ENCODE data around the gene BBOF1. TPM values are rescaled to one million over a fixed set of nuclear protein-coding genes. Genes with fewer than 3 reads are reported as not detected.

Gene BBOF1
- 3.5 and 5.8 TPM in 2 replicates for total RNA-seq

DNA sequence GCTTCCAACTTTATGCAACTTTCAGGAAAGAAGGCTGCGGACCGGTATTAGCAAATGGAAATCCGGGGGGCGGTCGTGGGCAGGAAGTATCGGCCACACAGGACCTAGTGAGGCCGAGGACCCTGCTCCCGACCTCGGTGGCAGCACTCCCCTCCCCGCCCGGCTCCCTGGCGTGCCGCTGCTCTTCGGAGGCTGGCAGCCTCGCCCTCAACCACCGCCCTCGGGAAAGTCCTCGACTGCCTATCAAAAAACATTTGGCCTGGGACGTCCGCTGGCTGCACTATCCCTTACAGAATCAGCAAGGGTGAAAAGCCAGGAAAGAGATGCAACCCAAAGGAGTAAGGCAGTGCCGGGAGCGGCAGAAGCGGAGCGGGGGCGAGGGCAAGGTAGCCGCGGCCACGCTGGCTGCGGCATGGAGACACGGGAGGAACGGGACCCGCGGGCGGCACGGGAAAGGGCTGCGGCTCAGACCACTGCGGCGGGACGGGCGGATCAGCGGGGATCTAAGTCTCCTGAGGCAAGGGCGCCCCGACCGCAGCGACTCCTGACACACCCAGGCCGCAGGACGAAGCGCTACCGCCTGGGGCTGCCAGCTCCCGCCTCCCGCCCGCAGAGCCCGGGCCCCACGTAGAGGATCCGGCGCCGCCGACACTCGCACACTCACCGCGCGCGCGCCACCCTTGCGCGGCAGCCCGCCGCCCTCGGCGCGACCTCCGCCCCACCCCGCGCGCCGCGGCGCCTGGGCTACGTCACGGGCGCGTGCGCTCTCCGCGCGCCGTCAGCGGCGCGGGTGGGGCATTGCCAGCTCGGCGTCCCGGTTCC lies at the start of gene BBOF1, which contains the start of gene ENTPD5:
Gene BBOF1, plus strand, starts transcription at position 764 of the 822 bp plus-strand sequence. CDS start 130 bp downstream, outside the sequence.
Gene ENTPD5, minus strand, starts transcription at position 703 of the 822 bp plus-strand sequence. CDS start 31,186 bp downstream, outside the sequence.

DNA sequence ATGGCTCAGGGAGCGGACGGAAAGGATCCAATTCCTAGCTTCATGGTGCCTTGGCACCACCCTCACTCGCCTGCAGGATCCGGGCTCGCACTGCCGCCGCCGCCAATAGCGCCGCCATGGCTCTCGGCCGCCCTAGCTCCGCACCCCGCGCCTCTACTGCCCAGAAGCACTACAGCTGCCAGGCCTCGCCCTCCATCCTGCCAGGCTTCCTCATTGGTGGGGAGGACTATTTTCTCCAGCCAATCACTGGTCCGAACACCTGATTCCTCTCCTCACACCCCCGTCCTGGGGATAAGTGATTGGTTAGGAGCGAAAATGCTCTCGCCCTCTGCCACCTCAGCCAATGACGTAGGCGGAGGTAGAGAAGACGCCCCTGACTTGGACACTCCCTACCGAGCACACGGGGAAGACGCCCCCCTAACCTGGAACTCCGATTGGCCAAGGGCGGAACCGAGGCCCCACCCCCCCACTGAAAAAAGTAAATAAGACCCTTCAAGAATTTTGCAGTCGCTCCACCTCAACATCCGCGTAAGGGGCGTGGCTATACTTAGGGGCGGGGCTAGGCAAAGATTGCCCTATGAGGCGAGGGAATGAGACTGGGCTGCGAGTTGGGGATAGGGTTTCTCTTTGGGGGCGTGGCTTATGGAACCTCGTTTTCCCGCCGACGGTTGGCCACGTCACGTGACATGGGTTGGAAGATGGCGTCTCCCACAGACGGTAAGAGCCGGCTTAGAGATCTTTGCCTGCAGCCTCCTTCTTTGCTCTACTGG lies 65.3 kb downstream of the BBOF1 start, which contains the start of the genes ALDH6A1 and LIN52:
Gene ALDH6A1, minus strand, starts transcription at position 177 of the 770 bp plus-strand sequence. Its CDS starts 59 bp downstream, at position 118.
Gene LIN52, plus strand, starts transcription at position 680 of the 770 bp plus-strand sequence. Its CDS starts 19 bp downstream, at position 699.

Other genes starting within 250 kb of the BBOF1 start
- 1.2 and 1.8 TPM in 2 replicates for gene PTGR2, start 167.5 kb upstream of the BBOF1 start, total RNA-seq
- 40.9 and 43.9 TPM in 2 replicates for gene ZNF410, start 132.5 kb upstream of the BBOF1 start, total RNA-seq
- 2.1 and 3.0 TPM in 2 replicates for gene FAM161B, start 69.3 kb upstream of the BBOF1 start, total RNA-seq
- gene COQ6, start 69.0 kb upstream of the BBOF1 start, total RNA-seq = 32.7 and 39.8 TPM in 2 replicates
- gene ENTPD5, start 61 bp upstream of the BBOF1 start, total RNA-seq = 5.7 and 10.6 TPM in 2 replicates
- 22.6 and 34.0 TPM in 2 replicates for gene ALDH6A1, start 65.1 kb downstream of the BBOF1 start, total RNA-seq
- 2.1 and 6.3 TPM in 2 replicates for gene LIN52, start 65.6 kb downstream of the BBOF1 start, total RNA-seq
- gene VSX2, start 220.1 kb downstream of the BBOF1 start, total RNA-seq = not detected in 2 replicates

Data from pericardium fibroblast (primary cell).